HAP-1 (cell line): ENCODE measurements around the gene ANXA5.

Experiments used
- DNase-seq, 2 experiments: peaks; one replicate each; pipeline ENCODE4 v3.0.0-alpha.2; 2016 to 2020; ENCODE audit warnings: low spot score in 2 of 2
- H3K27me3 ChIP-seq: fragments of 250-450 bp; sonication (Bioruptor Pico); 2 replicates; pipeline ENCODE4 v1.5.1; 2020; ENCODE audit warnings: low read depth, mild to moderate bottlenecking, moderate library complexity
- H3K36me3 ChIP-seq: fragments of 250-450 bp; sonication (Bioruptor Pico); replicated peaks from 2 replicates; pipeline ENCODE4 v1.5.1; 2020; ENCODE audit warnings: mild to moderate bottlenecking
- H3K4me1 ChIP-seq: fragments of 250-450 bp; sonication (Bioruptor Pico); 2 replicates; pipeline ENCODE4 v1.5.1; 2020; ENCODE audit warnings: mild to moderate bottlenecking
- H3K4me3 ChIP-seq: fragments of 250-450 bp; sonication (Bioruptor Pico); 2 replicates; pipeline ENCODE4 v1.5.1; 2020; ENCODE audit warnings: mild to moderate bottlenecking, moderate library complexity
- H3K9me3 ChIP-seq: fragments of 250-450 bp; sonication (Bioruptor Pico); 2 replicates; pipeline ENCODE4 v1.5.1; 2020; ENCODE audit warnings: mild to moderate bottlenecking, moderate library complexity
- in situ Hi-C: fragments of 300-500 bp; cut with MboI; formaldehyde crosslinking; loops from 3 replicates; pipeline ENCODE4 v1.14.3; 2020; ENCODE audit warnings: low sequenced_read_pairs, inconsistent platforms, mixed read lengths

Gene ANXA5

DNA sequence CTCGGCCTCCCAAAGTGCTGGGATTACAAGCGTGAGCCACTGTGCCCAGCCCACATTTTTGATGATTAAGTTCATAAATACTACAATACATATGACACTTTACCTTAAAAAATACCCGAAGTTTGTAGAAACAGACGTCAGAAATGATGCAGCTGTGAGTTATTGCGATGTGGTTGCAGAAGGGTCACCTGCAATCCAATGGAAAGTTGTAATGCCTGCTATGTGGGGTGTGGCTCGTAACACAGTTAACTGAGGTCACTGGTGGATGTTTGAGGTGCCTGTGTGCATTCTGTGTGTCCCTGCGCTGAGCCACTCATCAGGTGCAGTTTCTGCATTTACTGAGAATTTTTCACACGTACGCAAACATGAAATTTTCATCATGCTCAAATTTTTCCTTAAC is 64.1 kb downstream of the ANXA5 start:
- Histone ChIP-seq H3K9me3 (no peaks in the 10 kb centered on the region), H3K4me1 (no peaks in the 10 kb centered on the region), H3K4me3 (no peak overlapping the region), H3K36me3 (no peaks in the 10 kb centered on the region), H3K27me3 (peaks cover 9% of the 10 kb centered on the region)
- in situ Hi-C loops: no loop called here
- no peak for DNase-seq
